CD14-positive monocyte (primary cell): ENCODE results near the gene IGFBP2. TPM values are rescaled to one million over a fixed set of nuclear protein-coding genes. Genes with fewer than 3 reads are reported as not detected.

Experiments used
- DNase-seq, 3 donors: peaks; one replicate each; pipeline ENCODE4 v3.0.0-alpha.2; 2011 to 2022
- H2AFZ ChIP-seq: 2 replicates; pipeline ENCODE4 v1.6.0; 2012; ENCODE audit warnings: mild to moderate bottlenecking, low read depth, low read length, inconsistent platforms; ENCODE audit not compliant: insufficient read depth, poor library complexity, severe bottlenecking
- H3K27ac ChIP-seq, 2 donors: 1 replicate in 1 of 2; 2 replicates in 1 of 2; pipeline ENCODE4 v1.5.1; 2012 to 2013; ENCODE audit warnings: low read length in 2 of 2, control low read depth in 1 of 2, inconsistent platforms in 1 of 2, low read depth in 1 of 2, mild to moderate bottlenecking in 1 of 2
- H3K27me3 ChIP-seq, 2 donors: one replicate each; pipeline versions ENCODE4 v1.6.0 to v1.6.1; 2011 to 2013; ENCODE audit warnings: low read length in 2 of 2; ENCODE audit not compliant: control insufficient read depth in 2 of 2, insufficient read depth in 2 of 2
- H3K36me3 ChIP-seq, 2 donors: replicated peaks in 1 of 2; 1 replicate in 1 of 2; 2 replicates in 1 of 2; pipeline versions ENCODE4 v1.5.1 to v1.6.1; 2012 to 2013; ENCODE audit warnings: low read length in 2 of 2, control low read depth in 1 of 2, inconsistent platforms in 1 of 2, mild to moderate bottlenecking in 1 of 2; ENCODE audit not compliant: insufficient read depth in 2 of 2, control insufficient read depth in 1 of 2
- H3K4me1 ChIP-seq, 2 donors: 1 replicate in 1 of 2; 2 replicates in 1 of 2; pipeline versions ENCODE4 v1.5.1 to v1.6.1; 2012 to 2013; ENCODE audit warnings: low read length in 2 of 2, control low read depth in 1 of 2, inconsistent platforms in 1 of 2, mild to moderate bottlenecking in 1 of 2, moderate library complexity in 1 of 2; ENCODE audit not compliant: insufficient read depth in 2 of 2, control insufficient read depth in 1 of 2
- H3K4me2 ChIP-seq: replicated peaks from 2 replicates; pipeline ENCODE3; 2012; ENCODE audit warnings: low read length, moderate library complexity, mild to moderate bottlenecking; ENCODE audit not compliant: poor library complexity, severe bottlenecking; ENCODE audit errors: extremely low read depth
- H3K4me3 ChIP-seq, 3 experiments: fragments of 200-600 bp in 1 of 3; sonication (generic) in 1 of 3; replicated peaks in 1 of 3; 1 replicate in 2 of 3; 2 replicates in 1 of 3; pipeline ENCODE4 v1.5.1; 2011 to 2013; ENCODE audit warnings: low read length in 3 of 3, mild to moderate bottlenecking in 3 of 3, control low read depth in 2 of 3, low read depth in 2 of 3, inconsistent platforms in 1 of 3, moderate library complexity in 1 of 3
- H3K79me2 ChIP-seq: 2 replicates; pipeline ENCODE4 v1.6.0; 2012; ENCODE audit warnings: mild to moderate bottlenecking, control low read depth, inconsistent platforms, low read length, moderate library complexity; ENCODE audit not compliant: insufficient read depth
- H3K9ac ChIP-seq: 2 replicates; pipeline ENCODE4 v1.6.0; 2017; ENCODE audit warnings: low read length, mild to moderate bottlenecking; ENCODE audit not compliant: insufficient read depth, poor library complexity, severe bottlenecking
- H3K9me3 ChIP-seq, 2 donors: replicated peaks in 1 of 2; 1 replicate in 1 of 2; 2 replicates in 1 of 2; pipeline versions ENCODE4 v1.5.1 to v1.6.1; 2012 to 2013; ENCODE audit warnings: low read length in 2 of 2, control low read depth in 1 of 2; ENCODE audit not compliant: control insufficient read depth in 1 of 2, insufficient read depth in 1 of 2
- H4K20me1 ChIP-seq: 2 replicates; pipeline ENCODE4 v1.6.0; 2012; ENCODE audit warnings: mild to moderate bottlenecking, low read length, control low read depth, moderate library complexity; ENCODE audit not compliant: insufficient read depth
- H3K27ac Mint-ChIP-seq, 7 donors: one replicate each; pipeline ENCODE4 v1.8.0; 2020; ENCODE audit warnings: mild to moderate bottlenecking in 7 of 7, mixed read lengths in 7 of 7, moderate library complexity in 6 of 7, inconsistent platforms in 2 of 7
- H3K27me3 Mint-ChIP-seq, 3 donors: one replicate each; pipeline ENCODE4 v1.8.0; 2021 to 2022; ENCODE audit warnings: low read depth in 3 of 3, mild to moderate bottlenecking in 3 of 3, mixed read lengths in 3 of 3, moderate library complexity in 3 of 3, inconsistent platforms in 1 of 3
- H3K36me3 Mint-ChIP-seq, 2 donors: one replicate each; pipeline ENCODE4 v1.8.0; 2020; ENCODE audit warnings: mixed read lengths in 2 of 2, inconsistent platforms in 1 of 2, mild to moderate bottlenecking in 1 of 2
- H3K4me1 Mint-ChIP-seq: one replicate; pipeline ENCODE4 v1.8.0; 2020; ENCODE audit warnings: mild to moderate bottlenecking, mixed read lengths
- H3K4me3 Mint-ChIP-seq, 2 donors: one replicate each; pipeline ENCODE4 v1.8.0; 2020; ENCODE audit warnings: mild to moderate bottlenecking in 2 of 2, mixed read lengths in 2 of 2, moderate library complexity in 1 of 2
- H3K9me3 Mint-ChIP-seq, 7 donors: one replicate each; pipeline ENCODE4 v1.8.0; 2020 to 2022; ENCODE audit warnings: mixed read lengths in 7 of 7, mild to moderate bottlenecking in 6 of 7, moderate library complexity in 6 of 7, inconsistent platforms in 2 of 7
- CTCF ChIP-seq: fragments of 200-600 bp; IDR thresholded peaks from one replicate; pipeline ENCODE4 v1.8.0; 2022; ENCODE audit warnings: antibody characterized with exemption, mild to moderate bottlenecking
- WGBS: methylation state at CpG from one replicate; pipeline ENCODE4 v1.1.5; 2013; ENCODE audit warnings: missing lambda C conversion rate; ENCODE audit not compliant: insufficient coverage; 5-methylcytosine and 5-hydroxymethylcytosine counted together
- intact Hi-C, 2 donors: fragments of 100-400 bp; cut with micrococcal nuclease; formaldehyde crosslinking; loops; one replicate each; pipeline versions ENCODE4 v1.15.0 to v1.15.1; 2023
- polyA minus RNA-seq: library from RNA; depleted of rRNA, polyadenylated mRNA; stranded (reverse); fragments of >200 nt; gene quantifications from 2 replicates; pipeline ENCODE4 v1.2.3, GENCODE V29; 2012
- polyA plus RNA-seq, 3 donors: library from polyadenylated mRNA; depleted of rRNA in 1 of 3; unstranded in 2 of 3; stranded (reverse) in 1 of 3; fragments of 300-500 nt in 2 of 3; fragments of >200 nt in 1 of 3; fragmentation: Illumina TruSeq in 2 of 3; gene quantifications; 1 replicate in 2 of 3; 2 replicates in 1 of 3; pipeline ENCODE4 v1.2.3, GENCODE V29; 2012 to 2021
- total RNA-seq, 12 experiments: library from RNA in 1 of 12; stranded (reverse) in 1 of 12; fragments of 120-200 nt in 1 of 12; gene quantifications; one replicate each; pipeline ENCODE4 v1.2.4 and lab custom pipeline; 2013 to 2026; ENCODE audit warnings: mixed read lengths in 6 of 12, inconsistent platforms in 1 of 12

The IGFBP2 gene
- total RNA-seq (2013) = 0.71 TPM
- polyA plus RNA-seq = 1 to 10 TPM in 1 of 3 donors, not detected in 2; 1.6 TPM
- polyA minus RNA-seq = 2.2 and 2.5 TPM in 2 replicates
- 0 to 112 (median 0) reads per million in 11 experiments for total RNA-seq (lab: John Stamatoyannopoulos, UW)

- Histone ChIP-seq H3K9me3 (no peaks in the 10 kb centered on the region), H3K79me2 (no peaks in the 10 kb centered on the region), H3K36me3 (no peaks in the 10 kb centered on the region), H4K20me1 (no peaks in the 10 kb centered on the region), H3K9ac (no peak within 1 kb of the TSS), H3K27me3 (peaks cover 24 to 46% of the 10 kb centered on the region in 2 donors), H3K4me3 (peak within 1 kb of the TSS; percentile 5 to 72 (median 9)), H3K4me1 (peaks cover 41 to 49% of the 10 kb centered on the region in 2 donors), H3K4me2 (peak within 1 kb of the TSS; percentile 88), H2AFZ (peak within 1 kb of the TSS; percentile 70), H3K27ac (no peak within 1 kb of the TSS)
- peaks cover 49 to 71% (median 70%) of the 10 kb centered on the region in 3 donors for H3K27me3 Mint-ChIP-seq
- H3K4me3 Mint-ChIP-seq = peak within 1 kb of the TSS; percentile 77 to 94
- no peak within 1 kb of the TSS for H3K27ac Mint-ChIP-seq
- WGBS = under 1% methylated on average over 64 of the region's 70 CpGs
- H3K9me3 Mint-ChIP-seq = peaks cover 0 to 21% (median 7%) of the 10 kb centered on the region in 7 donors
- DNase-seq = no peak
- TF ChIP-seq CTCF = no peak
- intact Hi-C loops = no loop called here
- H3K36me3 Mint-ChIP-seq = peaks cover 4 to 9% of the 10 kb centered on the region in 2 donors
- H3K4me1 Mint-ChIP-seq = peaks cover 43% of the 10 kb centered on the region
Observed at GRCh38 chr2:216632952-216633615, at the start of gene IGFBP2. Gene IGFBP2, plus strand, starts transcription at chr2:216633420. Its CDS starts 104 bp downstream, at chr2:216633524.

- 100% methylated on average over 2 of the region's 5 CpGs for WGBS
- no peaks in the 10 kb centered on the region for H3K27me3 ChIP-seq
- H3K9me3 Mint-ChIP-seq = peaks cover 0 to 3% (median 2%) of the 10 kb centered on the region in 7 donors
Observed at GRCh38 chr2:216583606-216584005, 49.6 kb upstream of the IGFBP2 start.

More at GRCh38 chr2:216583606-216584005, 49.6 kb upstream of the IGFBP2 start:
- H3K36me3 Mint-ChIP-seq = no peaks in the 10 kb centered on the region
- H3K4me1 Mint-ChIP-seq = no peaks in the 10 kb centered on the region
- H3K4me3 ChIP-seq = no peak overlapping the region
- no peaks in the 10 kb centered on the region for H4K20me1 ChIP-seq
- H3K9ac ChIP-seq = no peak overlapping the region
- H3K36me3 ChIP-seq = no peaks in the 10 kb centered on the region
- no peaks in the 10 kb centered on the region for H3K9me3 ChIP-seq
- H3K27ac Mint-ChIP-seq = no peak overlapping the region
- intact Hi-C loops = no loop called here
- no peak for DNase-seq
- H3K4me3 Mint-ChIP-seq = no peak overlapping the region
- H3K79me2 ChIP-seq = no peaks in the 10 kb centered on the region
- TF ChIP-seq CTCF = no peak
- H3K27me3 Mint-ChIP-seq = peaks cover 10 to 13% (median 12%) of the 10 kb centered on the region in 3 donors
- no peaks in the 10 kb centered on the region for H3K4me1 ChIP-seq
- H3K4me2 ChIP-seq = no peak overlapping the region
- no peak overlapping the region for H2AFZ ChIP-seq
- no peak overlapping the region for H3K27ac ChIP-seq
